C4-2B (cell line): ENCODE measurements around the gene C10orf67.

ENCODE experiments used
- H3K27ac ChIP-seq: fragments of 450-650 bp; 2 replicates; pipeline ENCODE4 v1.5.1; 2017
- ZFX ChIP-seq: fragments of 450-650 bp; IDR thresholded peaks from 2 replicates; pipeline ENCODE4 v1.6.1; 2017
- TF ChIP-seq, protein P1 (sequence below): fragments of 450-650 bp; conservative IDR thresholded peaks from 2 replicates; pipeline ENCODE4 v1.5.1; 2017; ENCODE audit warnings: mild to moderate bottlenecking

C10orf67 gene

DNA sequence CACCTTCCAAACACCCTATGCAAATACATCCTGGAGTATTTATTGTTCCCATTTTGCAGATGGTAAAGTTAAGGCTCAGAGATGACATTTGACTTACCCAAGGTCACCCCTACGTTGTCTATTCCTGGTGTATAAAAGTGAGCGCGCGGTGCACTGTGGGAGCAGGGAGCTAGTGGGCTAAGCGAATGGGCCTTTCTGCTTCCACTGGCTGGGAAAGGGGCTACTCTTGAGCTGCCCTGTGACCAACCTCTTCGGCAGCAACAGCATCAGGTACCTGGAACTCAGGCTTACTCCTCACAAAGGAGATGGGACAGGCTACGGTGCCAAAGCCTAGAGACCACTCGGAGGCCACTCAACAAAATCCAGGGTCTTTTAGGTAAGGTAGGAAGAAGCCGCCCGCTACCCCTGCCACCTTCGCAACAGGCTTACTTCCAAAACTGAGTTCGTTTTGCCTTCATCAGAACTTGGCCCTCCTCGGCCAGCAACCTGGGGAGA is 150.1 kb downstream of the C10orf67 start:
- TF ChIP-seq, protein P1, sequence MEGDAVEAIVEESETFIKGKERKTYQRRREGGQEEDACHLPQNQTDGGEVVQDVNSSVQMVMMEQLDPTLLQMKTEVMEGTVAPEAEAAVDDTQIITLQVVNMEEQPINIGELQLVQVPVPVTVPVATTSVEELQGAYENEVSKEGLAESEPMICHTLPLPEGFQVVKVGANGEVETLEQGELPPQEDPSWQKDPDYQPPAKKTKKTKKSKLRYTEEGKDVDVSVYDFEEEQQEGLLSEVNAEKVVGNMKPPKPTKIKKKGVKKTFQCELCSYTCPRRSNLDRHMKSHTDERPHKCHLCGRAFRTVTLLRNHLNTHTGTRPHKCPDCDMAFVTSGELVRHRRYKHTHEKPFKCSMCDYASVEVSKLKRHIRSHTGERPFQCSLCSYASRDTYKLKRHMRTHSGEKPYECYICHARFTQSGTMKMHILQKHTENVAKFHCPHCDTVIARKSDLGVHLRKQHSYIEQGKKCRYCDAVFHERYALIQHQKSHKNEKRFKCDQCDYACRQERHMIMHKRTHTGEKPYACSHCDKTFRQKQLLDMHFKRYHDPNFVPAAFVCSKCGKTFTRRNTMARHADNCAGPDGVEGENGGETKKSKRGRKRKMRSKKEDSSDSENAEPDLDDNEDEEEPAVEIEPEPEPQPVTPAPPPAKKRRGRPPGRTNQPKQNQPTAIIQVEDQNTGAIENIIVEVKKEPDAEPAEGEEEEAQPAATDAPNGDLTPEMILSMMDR, result no peak
- no peak for TF ChIP-seq ZFX
- no peak overlapping the region for H3K27ac ChIP-seq

DNA sequence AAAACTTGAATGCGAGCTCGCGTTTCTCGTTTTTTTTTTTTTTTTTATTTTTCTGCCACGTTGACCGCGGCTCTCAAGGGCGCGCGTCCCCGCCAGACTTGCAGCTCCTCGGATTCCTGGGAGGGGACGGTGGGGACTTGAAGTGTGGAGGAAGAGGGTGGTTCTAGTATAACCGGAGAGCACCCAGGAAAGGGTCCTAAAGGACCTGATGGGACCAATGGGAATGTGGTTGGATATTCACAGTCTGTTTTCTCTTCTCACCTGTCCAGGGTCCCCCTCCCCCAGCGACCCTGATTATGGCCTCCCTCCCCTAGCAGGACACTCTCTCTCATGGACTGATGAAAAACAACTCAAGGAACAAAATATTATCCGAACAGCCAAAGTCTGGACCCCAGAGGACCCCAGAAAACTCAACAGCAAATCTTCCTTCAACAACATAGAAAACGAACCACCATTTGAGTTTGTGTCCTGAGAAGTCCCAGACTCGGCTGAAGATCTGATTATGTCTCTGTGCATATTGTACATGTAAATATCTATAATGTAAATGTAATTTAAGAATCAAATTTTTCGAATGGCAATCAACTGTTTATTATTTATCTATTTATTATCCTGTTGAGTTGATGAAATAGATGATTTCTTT is 151.0 kb downstream of the C10orf67 start:
- no peak overlapping the region for H3K27ac ChIP-seq
- no peak for TF ChIP-seq ZFX
- TF ChIP-seq, protein P1, result no peak

DNA sequence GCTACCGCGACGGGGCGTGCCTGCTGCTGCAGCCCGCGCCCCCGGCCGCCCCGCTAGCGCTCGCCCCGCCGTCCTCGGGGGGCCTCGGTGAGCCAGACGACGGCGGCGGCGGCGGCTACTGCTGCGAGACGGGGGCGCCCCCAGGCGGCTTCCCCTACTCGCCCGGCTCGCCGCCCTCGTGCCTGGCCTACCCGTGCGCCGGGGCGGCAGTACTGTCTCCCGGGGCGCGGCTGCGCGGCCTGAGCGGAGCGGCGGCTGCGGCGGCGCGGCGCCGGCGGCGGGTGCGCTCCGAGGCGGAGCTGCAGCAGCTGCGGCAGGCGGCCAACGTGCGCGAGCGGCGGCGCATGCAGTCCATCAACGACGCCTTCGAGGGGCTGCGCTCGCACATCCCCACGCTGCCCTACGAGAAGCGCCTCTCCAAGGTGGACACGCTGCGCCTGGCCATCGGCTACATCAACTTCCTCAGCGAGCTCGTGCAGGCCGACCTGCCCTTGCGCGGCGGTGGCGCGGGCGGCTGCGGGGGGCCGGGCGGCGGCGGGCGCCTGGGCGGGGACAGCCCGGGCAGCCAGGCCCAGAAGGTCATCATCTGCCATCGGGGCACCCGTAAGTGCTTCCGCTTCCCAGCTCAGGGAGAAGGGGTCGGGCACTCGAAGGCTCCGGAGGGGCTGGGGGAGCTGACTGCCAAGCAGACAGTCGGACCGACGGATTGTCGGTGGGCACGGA is 151.7 kb downstream of the C10orf67 start:
- no peak overlapping the region for H3K27ac ChIP-seq
- TF ChIP-seq, protein P1, result no peak
- no peak for TF ChIP-seq ZFX

DNA sequence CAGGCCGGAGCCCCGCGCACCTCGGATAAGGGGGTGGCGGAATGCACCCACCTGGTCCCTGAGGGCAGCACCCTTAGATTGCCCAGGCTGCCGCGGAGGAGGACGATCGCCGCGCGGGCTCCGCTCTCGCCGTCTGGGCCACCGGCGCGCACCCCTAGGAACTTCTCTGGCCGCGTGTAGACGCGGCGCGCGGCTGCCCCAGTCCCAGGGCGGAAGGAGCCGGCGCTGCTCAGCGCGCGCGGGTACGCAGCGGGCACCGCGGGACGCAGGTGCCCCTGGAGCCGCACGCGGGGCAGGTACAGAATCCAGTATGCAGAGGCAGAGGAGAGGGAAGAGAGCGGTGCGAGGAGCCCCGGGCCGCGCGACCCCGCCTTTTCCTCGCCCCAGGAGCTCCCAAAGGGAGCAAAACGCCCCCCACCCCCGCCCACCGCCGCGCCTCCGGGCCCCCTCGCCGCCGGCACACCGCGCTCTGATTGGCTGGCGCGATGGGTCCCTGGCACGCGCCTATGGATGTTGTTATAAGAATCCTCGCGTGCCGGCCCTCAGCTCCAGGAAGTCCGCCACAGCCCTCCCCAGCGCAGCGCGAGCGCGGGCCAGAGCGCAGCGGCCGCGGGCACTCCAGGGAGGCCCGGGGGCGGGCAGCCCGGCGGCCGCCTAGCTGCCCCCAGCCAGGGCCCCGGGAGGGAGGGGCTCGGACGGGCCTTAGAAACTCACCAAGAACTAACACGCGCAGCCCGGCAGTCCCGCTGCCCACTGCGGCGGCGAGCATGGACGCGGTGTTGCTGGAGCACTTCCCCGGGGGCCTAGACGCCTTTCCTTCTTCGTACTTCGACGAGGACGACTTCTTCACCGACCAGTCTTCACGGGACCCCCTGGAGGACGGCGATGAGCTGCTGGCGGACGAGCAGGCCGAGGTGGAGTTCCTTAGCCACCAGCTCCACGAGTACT is 152.6 kb downstream of the C10orf67 start, which contains the start of gene PTF1A:
TSS of gene PTF1A (plus strand) at position 549 of the 948 bp plus-strand sequence. CDS start at position 768, 219 bp downstream.
- TF ChIP-seq ZFX, result no peak
- TF ChIP-seq, protein P1, result no peak
- H3K27ac ChIP-seq, result no peak within 1 kb of the TSS

DNA sequence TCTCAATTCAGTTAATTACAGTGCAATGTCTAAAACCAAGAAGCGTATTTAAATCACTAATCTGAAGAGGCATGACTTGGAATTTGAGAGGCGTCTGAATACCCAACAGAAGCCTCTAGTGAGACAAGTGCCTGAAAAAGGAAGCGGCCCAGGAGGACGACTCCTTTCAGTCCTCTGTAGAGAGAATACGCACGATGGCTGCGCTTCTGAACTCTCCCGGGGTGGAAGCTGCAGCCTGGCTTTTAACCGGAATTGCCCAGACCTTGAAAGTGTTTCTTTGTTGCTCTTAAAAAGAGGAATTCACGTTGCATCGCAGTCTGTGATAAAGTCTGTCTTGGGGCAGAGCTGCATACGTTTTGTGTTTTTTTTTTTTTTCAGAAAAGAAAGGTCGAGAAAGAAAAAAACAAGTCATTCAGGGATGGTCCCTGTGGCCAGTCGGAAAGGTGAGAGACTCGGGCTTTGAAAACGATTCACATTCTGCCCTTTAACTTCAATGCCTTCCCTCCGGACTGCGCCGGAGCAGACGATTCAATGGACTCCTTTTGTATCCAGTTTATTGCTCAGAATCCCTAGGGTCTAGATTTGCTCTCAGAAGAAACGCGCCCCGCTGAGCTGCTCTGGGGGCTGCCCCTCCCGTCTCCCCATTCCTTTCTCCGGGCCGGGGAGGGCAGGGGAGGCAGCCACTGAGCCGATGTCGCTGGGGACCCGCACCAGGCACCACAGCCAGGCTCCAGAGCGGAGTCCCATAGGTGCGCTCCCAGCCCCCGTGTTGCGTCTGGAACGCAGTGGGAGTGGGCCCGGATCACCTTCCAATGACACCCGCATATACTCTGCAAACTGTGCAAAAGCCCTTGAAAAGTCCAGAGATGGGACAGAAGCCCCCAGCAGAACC is 153.5 kb downstream of the C10orf67 start:
- H3K27ac ChIP-seq, result no peak overlapping the region
- TF ChIP-seq, protein P1, result no peak
- TF ChIP-seq ZFX, result no peak

DNA sequence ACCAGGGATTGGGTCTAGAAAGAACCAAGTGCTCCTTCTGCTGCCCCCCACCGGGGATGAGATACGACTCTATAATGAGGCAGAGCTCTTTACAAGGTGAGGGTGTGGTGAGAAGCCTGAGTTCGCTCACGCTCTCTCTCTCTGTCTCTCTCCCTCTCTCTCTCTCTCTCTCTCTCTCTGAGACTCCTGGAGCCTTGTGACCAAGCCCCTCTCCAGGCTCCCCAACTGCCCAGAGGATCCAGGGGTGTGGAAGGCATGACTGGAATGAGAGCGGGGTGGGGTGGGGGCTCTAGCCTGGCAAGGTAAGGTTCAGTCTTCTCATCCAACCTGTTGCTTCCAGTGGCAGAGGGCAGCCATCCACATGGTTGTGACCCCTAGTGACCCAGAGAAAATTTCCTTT is 155.6 kb downstream of the C10orf67 start:
- TF ChIP-seq ZFX, result no peak
- TF ChIP-seq, protein P1, result no peak
- H3K27ac ChIP-seq, result no peak overlapping the region
